Uterus (tissue), 2 donors: Measurements from ENCODE around the gene ASPSCR1.

Experiments used
- POLR2A ChIP-seq, 2 donors: fragments of 450-650 bp; IDR thresholded peaks; one replicate each; pipeline ENCODE4 v1.6.1; 2016; ENCODE audit warnings: antibody characterized with exemption in 2 of 2, mild to moderate bottlenecking in 1 of 2, moderate library complexity in 1 of 2
- TF ChIP-seq, protein P1 (sequence below), 4 experiments: fragments of 200-600 bp in 2 of 4; fragments of 450-650 bp in 2 of 4; sonication (generic) in 2 of 4; IDR thresholded peaks; one replicate each; pipeline ENCODE4 v1.5.1; 2016 to 2019; ENCODE audit warnings: antibody characterized with exemption in 4 of 4, mild to moderate bottlenecking in 2 of 4, moderate library complexity in 1 of 4

DNA sequence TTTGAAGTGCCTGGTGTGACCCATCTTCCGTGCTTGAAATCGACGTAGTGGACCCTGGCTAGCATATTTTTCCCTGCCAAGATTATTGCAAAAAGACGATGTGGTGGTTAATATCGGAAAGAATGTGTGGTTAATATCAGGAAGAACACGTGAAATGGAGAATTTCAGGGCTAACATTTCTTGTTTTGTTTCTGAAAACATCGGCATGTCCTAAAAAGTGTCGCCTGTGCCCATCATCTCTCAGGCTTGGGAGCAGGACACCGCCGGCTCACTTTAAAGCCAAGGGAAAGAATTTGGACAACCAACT is 60.4 kb downstream of the ASPSCR1 start:
- TF ChIP-seq, protein P1, sequence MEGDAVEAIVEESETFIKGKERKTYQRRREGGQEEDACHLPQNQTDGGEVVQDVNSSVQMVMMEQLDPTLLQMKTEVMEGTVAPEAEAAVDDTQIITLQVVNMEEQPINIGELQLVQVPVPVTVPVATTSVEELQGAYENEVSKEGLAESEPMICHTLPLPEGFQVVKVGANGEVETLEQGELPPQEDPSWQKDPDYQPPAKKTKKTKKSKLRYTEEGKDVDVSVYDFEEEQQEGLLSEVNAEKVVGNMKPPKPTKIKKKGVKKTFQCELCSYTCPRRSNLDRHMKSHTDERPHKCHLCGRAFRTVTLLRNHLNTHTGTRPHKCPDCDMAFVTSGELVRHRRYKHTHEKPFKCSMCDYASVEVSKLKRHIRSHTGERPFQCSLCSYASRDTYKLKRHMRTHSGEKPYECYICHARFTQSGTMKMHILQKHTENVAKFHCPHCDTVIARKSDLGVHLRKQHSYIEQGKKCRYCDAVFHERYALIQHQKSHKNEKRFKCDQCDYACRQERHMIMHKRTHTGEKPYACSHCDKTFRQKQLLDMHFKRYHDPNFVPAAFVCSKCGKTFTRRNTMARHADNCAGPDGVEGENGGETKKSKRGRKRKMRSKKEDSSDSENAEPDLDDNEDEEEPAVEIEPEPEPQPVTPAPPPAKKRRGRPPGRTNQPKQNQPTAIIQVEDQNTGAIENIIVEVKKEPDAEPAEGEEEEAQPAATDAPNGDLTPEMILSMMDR (IDR thresholded peaks at IDR 0.05): no peak
- TF ChIP-seq POLR2A (IDR thresholded peaks at IDR 0.05): no peak
